Activated naive CD4-positive, alpha-beta T cell treated with anti-CD3 and anti-CD28 coated beads, Interleukin-2, amount 10 ng/mL, durations not matched to agents 7 days and 5 days (primary cell): ENCODE measurements around the gene TM2D3.

Source experiments
- CTCF ChIA-PET: fragments of 350-600 bp; sonication (Branson Sonifier 250); formaldehyde crosslinking; loops from one replicate; lab custom pipeline; 2021; ENCODE audit warnings: antibody characterized with exemption; lab: Charles Lee
- DNase-seq: peaks from one replicate; pipeline ENCODE4 v3.0.0-alpha.2; 2020
- H3K27ac Mint-ChIP-seq: one replicate; pipeline ENCODE4 v1.8.0; 2021; ENCODE audit warnings: mild to moderate bottlenecking, moderate library complexity, mixed read lengths
- H3K27me3 Mint-ChIP-seq: one replicate; pipeline ENCODE4 v1.8.0; 2021; ENCODE audit warnings: mild to moderate bottlenecking, mixed read lengths
- H3K36me3 Mint-ChIP-seq: one replicate; pipeline ENCODE4 v1.8.0; 2021; ENCODE audit warnings: mixed read lengths
- H3K4me1 Mint-ChIP-seq: one replicate; pipeline ENCODE4 v1.8.0; 2021; ENCODE audit warnings: mixed read lengths
- H3K4me3 Mint-ChIP-seq: one replicate; pipeline ENCODE4 v1.8.0; 2021; ENCODE audit warnings: mild to moderate bottlenecking, moderate library complexity, mixed read lengths
- H3K9me3 Mint-ChIP-seq: one replicate; pipeline ENCODE4 v1.8.0; 2021; ENCODE audit warnings: mixed read lengths

TM2D3 gene

GRCh38 chr15:101596633-101597032 lies 55.5 kb downstream of the TM2D3 start:
- H3K27me3 Mint-ChIP-seq = peaks cover 42% of the 10 kb centered on the region
- H3K9me3 Mint-ChIP-seq = peaks cover 11% of the 10 kb centered on the region
- DNase-seq = no peak
- CTCF ChIA-PET = no interaction called here
- no peaks in the 10 kb centered on the region for H3K4me1 Mint-ChIP-seq
- H3K4me3 Mint-ChIP-seq = no peak overlapping the region
- H3K36me3 Mint-ChIP-seq = no peaks in the 10 kb centered on the region
- no peak overlapping the region for H3K27ac Mint-ChIP-seq
